Measurements from ENCODE around the gene KCNQ4.

KCNQ4 gene

GRCh38 chr1:40840526-40841323 is 57.1 kb downstream of the KCNQ4 start:
- DNase-seq (ENCODE audit: low read depth): no peak

DNA sequence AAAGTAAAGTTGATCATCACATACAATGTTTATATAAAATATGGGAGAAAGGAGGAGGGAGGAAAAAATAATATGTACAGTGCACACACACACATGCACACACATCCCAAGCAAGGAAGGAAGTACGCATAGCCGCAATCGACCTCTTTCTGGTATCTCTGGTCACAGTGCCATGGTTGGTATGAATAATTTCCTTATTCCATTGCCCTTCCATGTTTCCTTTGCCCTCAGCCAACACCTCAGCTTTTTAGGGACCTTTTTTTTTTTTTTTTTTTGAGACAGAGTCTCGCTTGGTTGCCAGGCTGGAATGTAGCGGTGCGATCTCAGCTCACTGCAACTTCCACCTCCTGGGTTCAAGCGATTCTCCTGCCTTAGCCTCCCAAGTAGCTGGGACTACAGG is 58.0 kb downstream of the KCNQ4 start:
- DNase-seq (ENCODE audit: low read depth): no peak

DNA sequence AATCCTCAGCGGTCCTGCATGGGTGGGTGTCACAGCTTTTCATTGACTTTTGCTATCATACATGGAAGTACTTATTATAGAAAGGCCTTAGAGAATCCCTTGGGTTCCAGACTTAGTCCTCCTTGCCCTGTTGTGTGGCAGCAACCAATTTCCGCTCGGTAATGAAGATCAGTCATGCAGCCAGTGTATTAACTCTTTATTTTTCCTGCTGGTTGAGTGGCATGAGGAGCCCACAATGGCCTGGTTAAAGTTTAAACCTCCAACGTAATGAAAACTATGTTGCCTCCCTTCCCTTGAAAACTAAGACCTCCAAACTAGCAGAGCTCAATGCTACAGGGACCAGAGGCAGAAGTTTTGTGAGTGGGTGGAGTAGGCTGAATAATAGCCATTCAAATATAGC is 58.6 kb downstream of the KCNQ4 start:
- no peak for DNase-seq (ENCODE audit: low read depth)

DNA sequence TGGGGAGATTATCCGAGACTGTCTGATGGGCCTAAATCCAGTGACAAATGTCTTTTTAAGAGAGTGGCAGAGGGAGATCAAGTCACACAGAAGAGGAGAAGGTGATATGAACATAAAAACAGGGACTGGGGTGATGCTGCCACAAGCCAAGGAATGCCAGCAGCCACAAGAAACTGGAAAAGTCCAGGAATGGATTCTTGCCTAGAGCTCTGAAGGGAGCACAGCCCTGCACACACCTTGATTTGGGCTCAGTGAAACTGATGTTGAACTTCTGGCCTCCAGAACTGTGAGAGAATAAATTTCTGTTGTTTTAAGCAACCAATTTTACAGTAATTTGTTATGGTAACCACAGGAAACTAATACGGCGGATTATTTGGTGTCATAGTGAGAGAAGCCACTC is 59.1 kb downstream of the KCNQ4 start:
- DNase-seq (ENCODE audit: low read depth): no peak

DNA sequence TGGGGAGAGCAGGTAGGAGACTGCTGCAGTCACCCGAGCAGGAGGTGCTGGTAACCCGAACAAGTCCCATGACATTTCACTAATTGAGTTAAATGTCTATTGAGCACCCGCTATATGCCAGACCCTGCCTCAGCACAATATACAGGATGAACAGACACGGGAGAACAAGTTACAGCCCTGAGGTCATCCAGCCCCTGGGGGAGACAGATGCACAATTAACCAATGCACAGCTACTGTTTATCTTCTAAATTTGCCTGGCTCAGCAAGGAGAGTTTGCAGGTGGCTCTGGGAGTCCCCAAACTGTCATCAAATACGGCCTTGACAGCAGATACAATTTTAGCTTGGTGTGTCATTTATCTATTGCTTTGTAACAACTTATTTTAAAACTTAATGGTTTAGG is 60.5 kb downstream of the KCNQ4 start:
- no peak for DNase-seq (ENCODE audit: low read depth)

DNA sequence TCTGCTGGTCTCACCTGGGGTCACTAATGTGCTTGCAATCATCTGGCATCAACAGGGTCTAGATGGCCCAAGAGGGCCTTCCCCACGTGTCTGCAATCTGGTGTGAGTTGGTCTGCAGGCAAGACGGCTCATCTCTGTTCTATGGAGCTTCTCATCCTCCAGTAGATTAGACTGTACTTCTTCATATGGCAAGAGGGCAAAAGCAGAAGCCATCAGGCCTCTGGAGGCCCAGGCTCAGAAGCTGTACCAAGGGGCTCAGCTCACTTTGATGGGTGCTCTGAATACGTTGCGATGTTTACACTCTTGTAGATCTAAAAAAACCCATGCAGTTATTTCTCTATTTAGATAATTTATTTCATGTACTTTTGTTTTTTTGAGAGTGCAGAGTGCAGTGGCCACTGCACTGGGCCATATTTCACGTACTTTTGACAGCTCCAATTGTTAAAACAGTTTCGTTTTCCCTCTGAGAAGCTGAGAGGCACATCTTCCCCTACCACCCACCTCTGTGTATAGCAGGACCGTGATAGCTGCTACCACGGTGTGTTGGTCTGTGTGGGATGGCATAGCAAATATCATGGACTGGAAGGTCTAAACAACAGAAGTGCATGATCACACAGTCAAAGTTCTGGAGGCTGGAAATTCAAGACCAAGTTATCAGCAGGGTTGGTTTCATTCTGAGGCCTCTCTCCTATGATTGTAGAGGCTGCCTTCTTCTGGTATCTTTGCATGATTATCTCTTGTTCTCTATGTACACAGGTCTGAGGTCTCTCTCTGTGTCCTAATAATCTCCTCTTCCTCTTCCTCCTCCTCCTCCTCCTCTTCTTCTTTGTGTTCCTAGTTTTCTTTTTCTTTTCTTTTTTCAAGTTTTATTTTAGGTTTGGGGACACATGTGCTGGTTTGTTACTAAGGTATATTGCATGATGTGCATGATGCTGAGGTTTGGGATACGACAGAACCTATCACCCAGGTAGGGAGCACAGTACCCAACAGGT is 61.6 kb downstream of the KCNQ4 start:
- no peak for DNase-seq (ENCODE audit: low read depth)

GRCh38 chr1:40845895-40846294 is 62.3 kb downstream of the KCNQ4 start:
- no peak for DNase-seq (ENCODE audit: low read depth)

DNA sequence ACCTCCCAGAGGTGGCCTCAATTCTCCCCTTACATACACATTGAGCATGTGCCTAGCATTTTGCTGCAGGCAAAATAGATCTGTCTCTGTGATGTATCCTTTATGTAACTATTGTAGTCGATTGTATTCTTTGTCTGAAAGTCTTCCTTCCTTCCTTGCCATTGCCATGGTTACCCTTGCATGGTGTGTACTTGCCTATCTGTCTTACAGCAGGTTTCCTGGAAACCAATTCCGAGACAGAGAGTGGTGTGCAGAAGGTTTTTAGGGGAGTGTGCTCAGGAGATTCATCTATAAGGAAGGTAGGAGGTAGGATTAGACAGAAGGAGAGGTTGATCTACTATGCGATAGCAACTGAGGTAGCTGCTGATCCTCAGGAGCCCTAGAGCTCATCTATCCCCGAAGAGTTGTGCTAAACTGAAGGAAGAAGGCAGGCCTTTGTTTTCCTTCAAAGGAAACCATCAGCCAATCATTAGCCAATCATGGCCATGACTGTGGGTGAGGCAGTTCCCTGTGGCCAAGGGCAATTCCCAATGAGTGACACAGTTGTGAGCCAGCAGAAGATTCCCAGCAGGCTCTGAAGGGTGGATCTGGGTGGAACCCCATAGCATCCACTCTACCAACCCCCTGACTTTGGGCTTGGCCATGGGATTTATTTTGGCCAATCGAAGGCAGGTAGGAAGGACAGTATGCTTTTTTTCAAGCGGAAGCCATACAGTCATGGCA is 63.6 kb downstream of the KCNQ4 start:
- DNase-seq (ENCODE audit: low read depth): no peak

- DNase-seq (ENCODE audit: low read depth): peak; percentile 31
Observed at GRCh38 chr1:40848530-40849189, 65.1 kb downstream of the KCNQ4 start.

DNA sequence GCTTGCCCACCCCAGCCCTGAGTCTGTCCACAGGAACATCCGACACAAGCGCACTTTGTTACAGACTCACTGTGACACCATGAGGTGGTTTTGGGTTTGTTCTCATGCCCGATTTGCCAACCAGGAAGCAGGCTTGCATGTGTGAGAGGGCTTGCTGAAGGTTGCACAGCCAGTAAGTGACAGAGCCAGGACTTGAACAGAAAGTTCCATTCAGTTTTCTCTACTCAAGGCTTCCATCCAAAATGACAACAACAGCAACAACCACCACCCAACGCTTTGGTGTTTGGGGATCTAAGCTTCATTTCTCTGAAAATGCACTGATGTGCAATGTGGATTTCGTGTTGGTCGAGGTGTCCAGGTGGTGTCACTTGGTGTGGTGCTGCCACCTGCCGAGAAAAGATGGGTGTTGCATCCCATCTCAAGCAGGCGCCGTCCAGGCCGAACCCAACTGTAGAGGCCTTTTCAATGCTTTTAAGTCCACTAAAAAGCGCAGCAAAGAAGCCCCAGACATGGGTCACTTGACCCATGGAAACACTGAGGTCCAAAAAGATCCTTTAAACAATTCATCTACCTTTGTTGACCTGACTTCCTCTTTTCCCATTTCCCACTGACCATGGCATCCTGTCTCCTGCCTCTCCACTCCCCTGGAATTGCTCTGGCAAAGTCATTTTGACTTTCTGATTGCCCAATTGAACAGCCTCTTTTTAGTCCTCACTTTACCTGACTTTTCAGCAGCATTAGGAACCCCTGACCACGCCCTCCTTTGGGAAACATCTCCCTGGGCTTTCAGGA is 66.4 kb downstream of the KCNQ4 start:
- peak; percentile 32 for DNase-seq (ENCODE audit: low read depth)

GRCh38 chr1:40851643-40852042 is 68.1 kb downstream of the KCNQ4 start:
- DNase-seq (ENCODE audit: low read depth): no peak

- no peak for DNase-seq (ENCODE audit: low read depth)
Observed at GRCh38 chr1:40853113-40853884, 69.7 kb downstream of the KCNQ4 start.

DNA sequence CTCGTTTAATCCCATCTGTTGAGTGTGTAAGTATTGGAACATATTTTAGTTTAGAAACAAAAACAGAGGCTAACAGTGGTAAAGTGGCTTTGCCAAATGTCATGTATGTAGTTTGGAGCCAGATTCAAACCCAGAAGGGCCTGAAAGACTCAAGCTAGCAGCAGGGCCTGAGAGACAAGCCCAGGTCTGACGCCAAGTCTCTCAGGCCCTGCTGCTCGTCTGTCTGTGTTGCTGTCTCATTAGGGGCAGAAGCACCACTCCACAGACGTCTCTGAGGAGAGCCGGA is 70.2 kb downstream of the KCNQ4 start:
- DNase-seq (ENCODE audit: low read depth): no peak

GRCh38 chr1:40855513-40855912 is 71.9 kb downstream of the KCNQ4 start:
- DNase-seq (ENCODE audit: low read depth): no peak

DNA sequence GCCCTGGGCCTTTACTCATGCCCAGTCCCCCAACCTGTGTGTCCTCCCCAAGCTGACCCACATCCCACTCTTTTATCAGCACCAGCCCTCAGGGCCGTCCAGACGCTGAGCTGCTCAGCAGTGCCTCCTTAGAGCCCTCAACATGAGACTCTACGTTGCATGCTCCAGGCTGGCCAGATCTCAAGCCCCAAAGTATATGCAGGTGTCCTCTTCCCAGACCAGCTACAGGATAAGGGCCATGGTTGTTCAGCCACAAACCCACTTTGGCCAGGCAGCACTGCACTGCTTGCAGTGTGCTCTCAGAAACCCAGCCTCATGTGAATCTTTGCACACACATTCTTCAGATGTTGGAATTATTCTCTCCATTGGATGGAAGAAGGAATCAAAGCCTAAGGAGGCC is 72.5 kb downstream of the KCNQ4 start:
- DNase-seq (ENCODE audit: low read depth): no peak

GRCh38 chr1:40856656-40857302 is 73.2 kb downstream of the KCNQ4 start:
- no peak for DNase-seq (ENCODE audit: low read depth)

GRCh38 chr1:40857737-40858136 is 74.2 kb downstream of the KCNQ4 start:
- no peak for DNase-seq (ENCODE audit: low read depth)

- DNase-seq (ENCODE audit: low read depth): no peak
Observed at GRCh38 chr1:40858856-40859416, 75.3 kb downstream of the KCNQ4 start.

- DNase-seq (ENCODE audit: low read depth): no peak
Observed at GRCh38 chr1:40860706-40861223, 77.2 kb downstream of the KCNQ4 start.

Measured in stromal cell of bone marrow (primary cell).